WERI-Rb-1 (cell line): Measurements from ENCODE around the gene CTSZ.
"Not testable (repeated sequence)": the region's sequence is repeated elsewhere in the genome, so short reads cannot be mapped to it uniquely, and the experiment has no call there.

Source experiments
- DNase-seq: peaks from one replicate; pipeline ENCODE4 v3.0.0-alpha.2; 2020
- H3K27ac ChIP-seq: fragments of 250-450 bp; sonication (Bioruptor Pico); 2 replicates; pipeline ENCODE4 v1.5.1; 2020; ENCODE audit warnings: mild to moderate bottlenecking, moderate library complexity
- H3K27me3 ChIP-seq: fragments of 250-450 bp; sonication (Bioruptor Pico); 2 replicates; pipeline ENCODE4 v1.5.1; 2021; ENCODE audit warnings: mild to moderate bottlenecking, low read depth, moderate library complexity; ENCODE audit not compliant: insufficient read depth, severe bottlenecking
- H3K36me3 ChIP-seq: fragments of 250-450 bp; sonication (Bioruptor Pico); 2 replicates; pipeline ENCODE4 v1.5.1; 2020; ENCODE audit warnings: mild to moderate bottlenecking, moderate library complexity
- H3K4me3 ChIP-seq: 2 replicates; pipeline ENCODE4 v1.5.1; 2011; ENCODE audit warnings: low read depth, mild to moderate bottlenecking, control low read depth, low read length
- H3K9me3 ChIP-seq: fragments of 250-450 bp; sonication (Bioruptor Pico); 2 replicates; pipeline ENCODE4 v1.5.1; 2021; ENCODE audit warnings: mild to moderate bottlenecking, moderate library complexity; ENCODE audit not compliant: severe bottlenecking
- CTCF ChIP-seq: IDR thresholded peaks from 2 replicates; pipeline ENCODE4 v1.5.1; 2011; ENCODE audit warnings: low read depth, mild to moderate bottlenecking, control low read depth, inconsistent platforms, low read length

Gene CTSZ

DNA sequence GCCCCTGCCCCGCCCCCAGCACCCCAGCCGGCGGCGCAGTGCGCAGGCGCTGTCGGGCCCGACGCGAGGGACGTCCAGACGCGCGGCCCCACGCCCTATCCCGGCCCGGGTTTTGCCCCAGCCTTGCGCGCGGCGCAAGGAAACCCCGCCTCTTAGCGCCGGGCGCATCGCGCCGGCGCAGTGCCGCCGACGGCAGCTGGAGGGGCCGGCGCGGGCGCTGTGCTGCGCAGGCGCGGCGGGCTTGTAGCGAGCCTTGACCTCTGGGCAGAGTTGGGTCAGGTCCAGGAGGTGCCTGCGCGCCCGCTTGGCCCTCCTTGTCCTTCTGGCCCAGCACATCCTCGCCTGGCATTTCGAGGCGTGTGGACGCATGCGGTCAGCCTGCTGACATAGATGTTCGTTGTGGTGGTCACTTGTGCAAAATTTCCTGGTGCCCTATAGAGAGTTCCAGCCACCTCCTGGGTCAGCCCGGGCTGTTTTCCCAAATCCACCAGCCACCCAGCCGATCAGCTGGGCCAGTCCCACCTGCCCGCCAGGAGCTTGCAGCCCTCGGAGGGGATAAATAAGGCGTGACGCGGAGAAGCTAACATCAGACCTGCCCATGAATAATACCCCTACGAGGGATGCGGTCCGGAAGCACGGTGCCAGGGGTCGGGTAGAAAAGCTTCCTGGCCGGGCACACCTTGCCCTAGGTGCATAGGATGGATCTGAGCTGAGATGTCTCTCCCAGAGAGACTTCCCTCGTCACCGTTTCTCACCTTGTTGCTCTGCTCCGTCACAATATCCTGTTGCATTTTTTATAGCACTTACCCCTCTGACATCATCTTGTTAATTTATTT, 36.0 kb upstream of the CTSZ start:
- peak; percentile 91 for DNase-seq
- no peaks in the 10 kb centered on the region for H3K27me3 ChIP-seq
- peaks cover 29% of the 10 kb centered on the region for H3K36me3 ChIP-seq
- TF ChIP-seq CTCF, result no peak
- no peaks in the 10 kb centered on the region for H3K9me3 ChIP-seq
- H3K27ac ChIP-seq, result peak overlapping the region; percentile 77
- H3K4me3 ChIP-seq, result peak overlapping the region; percentile 69

DNA sequence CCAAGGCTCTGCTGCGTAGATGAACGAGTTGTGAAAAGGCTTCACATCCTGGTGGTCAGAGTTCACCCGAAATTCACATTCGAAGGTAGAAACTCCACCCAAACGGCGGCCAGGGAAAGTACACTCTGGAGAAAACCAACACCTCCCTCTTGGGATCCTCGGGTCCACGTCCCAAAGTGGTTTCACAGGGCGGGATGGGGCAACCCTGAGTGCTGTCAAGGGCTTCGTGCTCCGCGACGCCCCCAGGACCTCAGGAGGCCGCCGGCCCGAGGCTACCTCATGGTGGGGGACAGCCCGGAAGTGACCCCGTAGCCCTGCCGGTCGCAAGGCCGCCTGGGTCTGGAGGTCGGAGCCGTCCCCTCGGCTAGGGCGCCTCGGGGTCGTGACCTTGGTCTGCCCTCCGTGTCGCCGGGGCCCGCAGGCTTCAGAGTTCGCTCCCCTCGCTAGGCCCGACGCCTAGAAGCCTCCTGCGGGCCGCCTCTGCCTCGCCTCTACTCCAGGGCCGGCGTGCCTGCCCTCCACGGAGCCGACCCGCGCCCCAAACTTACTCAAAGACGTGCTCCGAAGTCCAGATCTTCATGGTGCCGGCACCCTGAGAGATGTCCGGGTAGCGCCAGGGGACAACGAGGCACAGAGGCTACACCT, 35.2 kb upstream of the CTSZ start, which contains the start of gene PRELID3B:
Gene PRELID3B (minus strand): TSS at position 636 of the 645 bp plus-strand sequence. CDS start 56 bp downstream, at position 580.
- H3K4me3 ChIP-seq, result peak within 1 kb of the TSS; percentile 69
- no peaks in the 10 kb centered on the region for H3K27me3 ChIP-seq
- H3K36me3 ChIP-seq, result peaks cover 36% of the 10 kb centered on the region
- DNase-seq, result peak; percentile 30
- TF ChIP-seq CTCF, result no peak
- H3K9me3 ChIP-seq, result no peaks in the 10 kb centered on the region
- H3K27ac ChIP-seq, result peak within 1 kb of the TSS; percentile 77

DNA sequence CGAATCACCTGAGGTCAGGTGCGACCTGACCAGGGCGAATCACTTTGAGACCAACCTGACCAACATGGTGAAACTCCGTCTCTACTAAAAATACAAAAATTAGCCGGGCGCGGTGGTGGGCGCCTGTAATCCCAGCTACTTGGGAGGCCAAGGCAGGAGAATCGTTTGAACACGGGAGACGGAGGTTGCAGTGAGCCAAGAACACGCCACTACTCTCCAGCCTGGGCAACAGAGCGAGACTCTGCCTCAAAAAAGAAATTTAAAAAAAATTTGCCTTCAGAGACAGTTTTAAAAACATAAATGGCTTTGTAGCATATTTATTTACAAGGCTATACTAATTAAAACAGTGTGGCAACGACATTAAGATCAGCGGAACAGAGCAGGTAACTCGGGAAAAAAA, 34.4 kb upstream of the CTSZ start:
- peak overlapping the region; percentile 69 for H3K4me3 ChIP-seq
- H3K36me3 ChIP-seq, result peaks cover 44% of the 10 kb centered on the region
- not testable (repeated sequence) for H3K9me3 ChIP-seq, H3K27me3 ChIP-seq, DNase-seq, H3K27ac ChIP-seq

DNA sequence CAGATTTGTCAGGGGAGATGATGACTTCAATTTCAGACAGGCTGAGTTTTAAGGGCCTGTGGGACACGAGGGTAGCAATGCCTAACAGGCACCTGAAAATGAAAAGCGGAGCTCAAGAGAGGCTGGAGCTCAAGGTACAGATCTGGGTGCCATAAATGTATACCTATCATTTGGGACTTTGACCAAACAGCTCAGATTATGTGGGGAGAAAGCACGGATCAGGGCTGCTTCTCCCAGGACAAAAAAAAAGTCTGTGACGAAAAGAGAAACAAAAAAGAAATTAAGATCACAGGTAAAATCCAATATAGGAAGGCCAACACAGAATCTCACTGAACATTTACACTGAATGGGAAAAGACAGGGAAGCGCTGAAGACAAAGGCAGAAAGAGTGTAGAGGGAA, 33.6 kb upstream of the CTSZ start:
- TF ChIP-seq CTCF, result no peak
- H3K27me3 ChIP-seq, result no peaks in the 10 kb centered on the region
- no peak for DNase-seq
- no peak overlapping the region for H3K27ac ChIP-seq
- H3K9me3 ChIP-seq, result no peaks in the 10 kb centered on the region
- H3K4me3 ChIP-seq, result no peak overlapping the region
- H3K36me3 ChIP-seq, result peaks cover 52% of the 10 kb centered on the region

- no peak overlapping the region for H3K27ac ChIP-seq
- H3K36me3 ChIP-seq, result peaks cover 63% of the 10 kb centered on the region
- DNase-seq, result no peak
- H3K4me3 ChIP-seq, result no peak overlapping the region
- no peaks in the 10 kb centered on the region for H3K27me3 ChIP-seq
- H3K9me3 ChIP-seq, result no peaks in the 10 kb centered on the region
- TF ChIP-seq CTCF, result no peak
Observed at GRCh38 chr20:59039233-59039632, 32.2 kb upstream of the CTSZ start.

DNA sequence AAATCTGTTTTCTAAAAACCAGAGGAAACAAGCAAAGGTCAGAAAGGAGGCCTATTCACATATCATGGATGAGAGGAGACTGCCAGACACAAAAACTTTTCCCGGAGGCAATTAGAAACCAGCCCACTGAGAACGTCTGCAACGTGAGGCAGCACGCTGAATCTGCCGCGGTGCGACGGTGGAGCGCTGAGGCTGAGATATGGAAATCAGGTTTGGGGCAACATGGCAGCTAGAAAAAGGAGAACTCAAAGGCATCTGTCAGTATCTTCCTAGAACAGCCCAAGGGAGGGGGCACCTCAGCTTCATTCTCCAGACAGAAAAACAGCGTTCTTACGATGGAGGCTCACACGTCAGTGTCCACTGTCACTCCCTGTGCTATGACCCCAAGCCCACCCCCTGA, 30.3 kb upstream of the CTSZ start:
- no peak for TF ChIP-seq CTCF
- no peak for DNase-seq
- Histone ChIP-seq H3K4me3 (no peak overlapping the region), H3K27ac (no peak overlapping the region), H3K9me3 (no peaks in the 10 kb centered on the region), H3K27me3 (no peaks in the 10 kb centered on the region), H3K36me3 (peaks cover 71% of the 10 kb centered on the region)
